Esophagus squamous epithelium (tissue), 4 donors: Measurements from ENCODE around the gene CACTIN.

Source experiments
- CTCF ChIP-seq, 6 experiments: fragments of 450-650 bp in 4 of 6; fragments of 200-600 bp in 2 of 6; sonication (generic) in 2 of 6; IDR thresholded peaks; one replicate each; pipeline ENCODE4 v1.5.1; 2016 to 2019; ENCODE audit warnings: antibody characterized with exemption in 6 of 6, mild to moderate bottlenecking in 4 of 6, moderate library complexity in 4 of 6
- POLR2A ChIP-seq, 4 donors: fragments of 450-650 bp; IDR thresholded peaks; one replicate each; pipeline ENCODE4 v1.6.1; 2017; ENCODE audit warnings: antibody characterized with exemption in 4 of 4, mild to moderate bottlenecking in 4 of 4, moderate library complexity in 3 of 4

- TF ChIP-seq CTCF (IDR thresholded peaks at IDR 0.05) = no peak
- TF ChIP-seq POLR2A (IDR thresholded peaks at IDR 0.05) = no peak
Observed at GRCh38 chr19:3657395-3657769, 30.8 kb upstream of the CACTIN start.
